ENCODE measurements around the gene NPM1. TPM values are rescaled to one million over a fixed set of nuclear protein-coding genes. Genes with fewer than 3 reads are reported as not detected.
"Not testable (repeated sequence)": the region's sequence is repeated elsewhere in the genome, so short reads cannot be mapped to it uniquely, and the experiment has no call there.

NPM1 gene
- total RNA-seq, 3 donors from 2014 or later: 404 to 623 (median 596) TPM

GRCh38 chr5:171351536-171352073, 36.0 kb upstream of the NPM1 start:
- intact Hi-C loops (cut with DNase I, micrococcal nuclease): no loop called here
- DNase-seq (no peak), ATAC-seq (no peak)
- no peaks in the 10 kb centered on the region for H3K4me1 ChIP-seq (ENCODE audit: low read depth)
- TF ChIP-seq, protein P1, sequence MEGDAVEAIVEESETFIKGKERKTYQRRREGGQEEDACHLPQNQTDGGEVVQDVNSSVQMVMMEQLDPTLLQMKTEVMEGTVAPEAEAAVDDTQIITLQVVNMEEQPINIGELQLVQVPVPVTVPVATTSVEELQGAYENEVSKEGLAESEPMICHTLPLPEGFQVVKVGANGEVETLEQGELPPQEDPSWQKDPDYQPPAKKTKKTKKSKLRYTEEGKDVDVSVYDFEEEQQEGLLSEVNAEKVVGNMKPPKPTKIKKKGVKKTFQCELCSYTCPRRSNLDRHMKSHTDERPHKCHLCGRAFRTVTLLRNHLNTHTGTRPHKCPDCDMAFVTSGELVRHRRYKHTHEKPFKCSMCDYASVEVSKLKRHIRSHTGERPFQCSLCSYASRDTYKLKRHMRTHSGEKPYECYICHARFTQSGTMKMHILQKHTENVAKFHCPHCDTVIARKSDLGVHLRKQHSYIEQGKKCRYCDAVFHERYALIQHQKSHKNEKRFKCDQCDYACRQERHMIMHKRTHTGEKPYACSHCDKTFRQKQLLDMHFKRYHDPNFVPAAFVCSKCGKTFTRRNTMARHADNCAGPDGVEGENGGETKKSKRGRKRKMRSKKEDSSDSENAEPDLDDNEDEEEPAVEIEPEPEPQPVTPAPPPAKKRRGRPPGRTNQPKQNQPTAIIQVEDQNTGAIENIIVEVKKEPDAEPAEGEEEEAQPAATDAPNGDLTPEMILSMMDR (IDR thresholded peaks at IDR 0.05): no peak
- no peaks in the 10 kb centered on the region for H3K9me3 ChIP-seq
- no peaks in the 10 kb centered on the region for H3K36me3 ChIP-seq (ENCODE audit: low read depth)
- H3K4me3 ChIP-seq: no peak overlapping the region

- DNase-seq (no peak), ATAC-seq (no peak)
- H3K4me3 ChIP-seq: no peak overlapping the region
- H3K9me3 ChIP-seq: no peaks in the 10 kb centered on the region
- no peaks in the 10 kb centered on the region for H3K36me3 ChIP-seq (ENCODE audit: low read depth)
- intact Hi-C loops (cut with DNase I, micrococcal nuclease): no loop called here
- H3K4me1 ChIP-seq (ENCODE audit: low read depth): no peaks in the 10 kb centered on the region
- TF ChIP-seq, protein P1 (IDR thresholded peaks at IDR 0.05): no peak
Measured at GRCh38 chr5:171355302-171355724, 32.3 kb upstream of the NPM1 start.

DNA sequence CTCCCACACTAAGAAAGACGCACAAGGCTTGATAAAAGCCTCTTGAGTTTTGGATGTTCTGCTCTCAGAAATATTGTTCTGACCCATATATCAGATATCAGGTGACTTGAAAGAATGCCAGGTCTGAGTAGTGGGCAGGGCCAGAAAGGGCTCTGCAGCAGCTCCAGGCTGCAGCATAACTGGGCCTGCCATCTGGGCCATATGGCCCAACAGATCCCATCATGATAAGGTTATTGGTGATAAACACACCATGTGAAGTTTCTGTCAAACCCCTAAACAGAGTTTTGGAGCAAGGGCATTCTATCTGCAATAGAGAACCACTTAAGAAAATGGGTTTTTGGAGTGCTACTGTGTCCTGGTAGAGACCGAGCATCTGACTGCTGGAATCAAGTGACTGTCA, 29.8 kb upstream of the NPM1 start:
- no peak for ATAC-seq

GRCh38 chr5:171361151-171361550, 26.5 kb upstream of the NPM1 start:
- DNase-seq; ATAC-seq; intact Hi-C loops (cut with DNase I, micrococcal nuclease); H3K4me3 ChIP-seq; H3K9me3 ChIP-seq; H3K36me3 ChIP-seq (ENCODE audit: low read depth); H3K4me1 ChIP-seq (ENCODE audit: low read depth): not testable (repeated sequence)

More for the DNA sequence above, 29.8 kb upstream of the NPM1 start:
- Histone ChIP-seq H3K4me1 (ENCODE audit: low read depth) (no peaks in the 10 kb centered on the region), H3K4me3 (no peak overlapping the region), H3K9me3 (no peaks in the 10 kb centered on the region), H3K36me3 (ENCODE audit: low read depth) (no peaks in the 10 kb centered on the region)
- intact Hi-C loops (cut with DNase I, micrococcal nuclease): no loop called here
- DNase-seq: no peak
- TF ChIP-seq, protein P1 (IDR thresholded peaks at IDR 0.05): no peak

DNA sequence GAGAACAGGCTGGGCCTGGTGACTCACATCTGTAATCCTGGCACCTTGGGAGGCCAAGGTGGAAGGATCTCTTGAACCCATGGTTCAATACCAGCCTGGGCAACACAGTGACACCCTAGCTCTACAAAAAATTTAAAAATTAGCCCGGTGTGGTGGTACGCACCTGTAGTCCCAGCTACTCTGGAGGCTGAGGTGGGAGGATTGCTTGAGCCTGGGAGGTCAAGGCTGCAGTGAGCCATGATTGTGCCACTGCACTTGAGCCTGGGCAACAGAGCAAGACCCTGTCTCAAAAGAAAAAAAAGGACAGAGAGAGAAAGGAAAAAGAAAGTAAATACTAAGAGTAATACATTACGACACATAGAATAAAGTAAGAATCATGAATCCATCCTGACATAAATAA, 24.4 kb upstream of the NPM1 start:
- intact Hi-C loops (cut with DNase I, micrococcal nuclease); H3K4me3 ChIP-seq; H3K9me3 ChIP-seq; ATAC-seq; H3K4me1 ChIP-seq (ENCODE audit: low read depth); H3K36me3 ChIP-seq (ENCODE audit: low read depth); DNase-seq: not testable (repeated sequence)

DNA sequence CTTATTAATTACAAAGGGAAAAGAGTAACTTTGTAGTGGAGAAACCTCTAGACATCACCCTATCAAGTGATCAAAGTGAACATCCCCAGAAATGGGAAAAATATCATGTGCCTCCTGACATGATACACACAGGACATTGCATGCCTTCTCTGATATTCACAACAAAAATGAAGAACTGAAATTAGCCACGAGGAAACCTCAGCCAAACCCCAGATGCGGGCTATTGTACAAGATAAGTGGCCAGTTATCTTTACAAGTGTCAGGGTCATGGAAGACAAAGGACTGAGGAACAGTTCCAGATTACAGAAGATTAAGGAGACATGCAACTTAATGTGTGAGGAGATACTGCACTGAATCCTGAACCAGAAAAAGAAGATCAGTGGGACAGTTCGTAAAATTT, 23.8 kb upstream of the NPM1 start:
- H3K36me3 ChIP-seq (ENCODE audit: low read depth): no peaks in the 10 kb centered on the region
- intact Hi-C loops (cut with DNase I, micrococcal nuclease): no loop called here
- H3K4me3 ChIP-seq: no peak overlapping the region
- H3K4me1 ChIP-seq (ENCODE audit: low read depth): no peaks in the 10 kb centered on the region
- no peak for DNase-seq
- TF ChIP-seq, protein P1 (IDR thresholded peaks at IDR 0.05): no peak
- no peak for ATAC-seq
- no peaks in the 10 kb centered on the region for H3K9me3 ChIP-seq

DNA sequence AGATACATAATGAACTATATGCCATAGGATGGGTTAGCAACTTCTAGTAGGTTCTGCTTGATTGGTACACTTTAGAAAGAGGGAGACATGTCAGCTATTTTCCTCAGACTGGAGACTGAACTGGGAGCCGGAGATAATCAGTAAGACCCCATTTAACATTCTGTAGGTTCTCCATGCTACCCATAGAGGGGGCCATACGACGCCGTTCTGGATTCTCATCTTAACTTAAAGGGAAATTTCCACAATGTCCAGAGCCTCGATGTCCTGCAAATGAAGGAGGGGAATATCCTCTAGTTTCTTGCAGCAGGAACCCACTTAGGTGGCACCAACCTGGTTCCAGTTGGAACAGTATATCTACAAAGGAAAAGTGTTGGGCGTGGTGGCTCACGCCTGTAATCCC, 22.3 kb upstream of the NPM1 start:
- no peak for ATAC-seq
- intact Hi-C loops (cut with DNase I, micrococcal nuclease): no loop called here
- no peaks in the 10 kb centered on the region for H3K4me1 ChIP-seq (ENCODE audit: low read depth)
- no peak for DNase-seq
- no peak overlapping the region for H3K4me3 ChIP-seq
- TF ChIP-seq, protein P1 (IDR thresholded peaks at IDR 0.05): no peak
- no peaks in the 10 kb centered on the region for H3K9me3 ChIP-seq
- H3K36me3 ChIP-seq (ENCODE audit: low read depth): no peaks in the 10 kb centered on the region

Measured in mucosa of descending colon (tissue), 3 donors.